ENCODE measurements around the gene LZTFL1.

DNA sequence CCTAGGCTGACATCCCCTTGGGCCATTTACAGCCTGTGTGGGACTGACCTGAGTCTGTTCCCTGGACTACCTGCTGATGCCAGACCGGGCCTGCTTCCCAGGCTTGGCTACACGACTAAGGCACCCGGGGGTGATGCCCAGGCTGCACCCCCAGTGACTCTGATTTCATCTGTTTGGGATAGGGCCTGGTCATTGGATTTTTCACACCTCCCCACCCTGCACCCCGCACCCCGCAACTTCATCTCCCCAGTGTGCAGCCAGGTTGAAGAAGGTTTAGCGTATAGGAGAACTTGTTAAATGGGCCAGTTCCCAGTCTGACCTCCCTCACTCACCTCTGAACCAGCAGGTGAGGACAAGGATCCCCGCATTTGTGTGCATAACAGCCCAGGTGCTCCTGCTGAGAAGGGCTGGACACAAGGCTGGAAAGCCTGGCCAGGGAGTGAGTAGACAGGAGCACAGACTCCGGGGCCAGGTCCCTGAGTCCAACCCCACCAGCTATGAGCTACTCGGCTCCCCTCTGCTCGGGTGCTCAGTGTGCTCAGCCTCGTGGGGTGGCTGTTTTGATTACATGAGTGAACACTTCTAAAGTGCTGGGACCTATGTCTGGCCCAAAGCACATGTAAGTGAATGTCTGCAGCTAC lies 64.1 kb downstream of the LZTFL1 start:
- TF ChIP-seq POLR2A (IDR thresholded peaks at IDR 0.05): no peak
- TF ChIP-seq, protein P1, sequence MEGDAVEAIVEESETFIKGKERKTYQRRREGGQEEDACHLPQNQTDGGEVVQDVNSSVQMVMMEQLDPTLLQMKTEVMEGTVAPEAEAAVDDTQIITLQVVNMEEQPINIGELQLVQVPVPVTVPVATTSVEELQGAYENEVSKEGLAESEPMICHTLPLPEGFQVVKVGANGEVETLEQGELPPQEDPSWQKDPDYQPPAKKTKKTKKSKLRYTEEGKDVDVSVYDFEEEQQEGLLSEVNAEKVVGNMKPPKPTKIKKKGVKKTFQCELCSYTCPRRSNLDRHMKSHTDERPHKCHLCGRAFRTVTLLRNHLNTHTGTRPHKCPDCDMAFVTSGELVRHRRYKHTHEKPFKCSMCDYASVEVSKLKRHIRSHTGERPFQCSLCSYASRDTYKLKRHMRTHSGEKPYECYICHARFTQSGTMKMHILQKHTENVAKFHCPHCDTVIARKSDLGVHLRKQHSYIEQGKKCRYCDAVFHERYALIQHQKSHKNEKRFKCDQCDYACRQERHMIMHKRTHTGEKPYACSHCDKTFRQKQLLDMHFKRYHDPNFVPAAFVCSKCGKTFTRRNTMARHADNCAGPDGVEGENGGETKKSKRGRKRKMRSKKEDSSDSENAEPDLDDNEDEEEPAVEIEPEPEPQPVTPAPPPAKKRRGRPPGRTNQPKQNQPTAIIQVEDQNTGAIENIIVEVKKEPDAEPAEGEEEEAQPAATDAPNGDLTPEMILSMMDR (IDR thresholded peaks at IDR 0.05): no peak

Data from body of pancreas (tissue), 4 donors.